ENCODE results near the gene KCTD15. TPM values are rescaled to one million over a fixed set of nuclear protein-coding genes. Genes with fewer than 3 reads are reported as not detected.

KCTD15 gene
- total and polyA plus RNA-seq, 4 donors, result 0.89 to 13.8 (median 8.1) TPM

DNA sequence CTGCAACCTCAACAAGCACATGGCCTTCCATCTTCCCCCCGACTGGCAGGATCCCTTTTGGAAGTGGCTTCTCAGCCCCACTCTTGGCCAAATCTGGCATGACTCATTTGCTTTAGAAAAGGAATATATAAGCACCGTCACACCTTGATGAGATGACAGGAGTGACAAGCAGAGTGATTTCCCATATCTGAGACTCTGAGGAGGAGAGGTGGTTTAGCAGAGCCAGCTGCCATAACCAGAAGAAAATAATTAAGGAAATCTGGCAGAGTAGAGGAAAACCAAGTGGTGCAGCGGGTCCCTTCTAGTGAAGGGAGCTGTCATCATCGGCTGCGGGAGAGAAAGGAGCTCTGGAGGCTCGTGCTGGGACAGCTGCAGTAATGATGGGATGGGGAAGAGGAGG, 27.5 kb upstream of the KCTD15 start (continued):
- TF ChIP-seq, protein P1, sequence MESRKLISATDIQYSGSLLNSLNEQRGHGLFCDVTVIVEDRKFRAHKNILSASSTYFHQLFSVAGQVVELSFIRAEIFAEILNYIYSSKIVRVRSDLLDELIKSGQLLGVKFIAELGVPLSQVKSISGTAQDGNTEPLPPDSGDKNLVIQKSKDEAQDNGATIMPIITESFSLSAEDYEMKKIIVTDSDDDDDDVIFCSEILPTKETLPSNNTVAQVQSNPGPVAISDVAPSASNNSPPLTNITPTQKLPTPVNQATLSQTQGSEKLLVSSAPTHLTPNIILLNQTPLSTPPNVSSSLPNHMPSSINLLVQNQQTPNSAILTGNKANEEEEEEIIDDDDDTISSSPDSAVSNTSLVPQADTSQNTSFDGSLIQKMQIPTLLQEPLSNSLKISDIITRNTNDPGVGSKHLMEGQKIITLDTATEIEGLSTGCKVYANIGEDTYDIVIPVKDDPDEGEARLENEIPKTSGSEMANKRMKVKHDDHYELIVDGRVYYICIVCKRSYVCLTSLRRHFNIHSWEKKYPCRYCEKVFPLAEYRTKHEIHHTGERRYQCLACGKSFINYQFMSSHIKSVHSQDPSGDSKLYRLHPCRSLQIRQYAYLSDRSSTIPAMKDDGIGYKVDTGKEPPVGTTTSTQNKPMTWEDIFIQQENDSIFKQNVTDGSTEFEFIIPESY (IDR thresholded peaks at IDR 0.05), result no peak

DNA sequence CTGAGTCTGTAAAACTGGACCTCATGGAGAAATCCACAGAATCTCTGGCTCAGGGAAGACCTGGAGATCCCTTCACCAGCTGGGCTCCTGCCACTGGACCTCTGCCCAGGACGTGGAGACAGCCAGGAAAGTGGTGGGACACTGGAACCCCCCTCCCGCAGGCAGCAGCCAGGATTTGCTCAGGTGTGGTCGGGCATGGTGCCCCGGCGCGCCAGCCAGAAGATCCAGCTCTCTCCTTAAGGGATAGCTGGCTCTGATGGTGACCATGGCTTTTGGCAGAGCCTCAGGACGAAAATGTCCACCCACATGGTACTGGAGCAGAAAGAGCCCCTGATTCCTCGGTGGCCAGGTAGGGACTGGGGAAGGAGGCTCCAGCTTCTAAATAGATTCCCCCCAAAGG, 26.6 kb upstream of the KCTD15 start:
- Histone ChIP-seq H3K27me3 (ENCODE audit: control insufficient read depth in 4 of 4, insufficient read depth in 4 of 4, low read length in 3 of 4) (no peaks in the 10 kb centered on the region), H3K27ac (ENCODE audit: low read depth in 1 of 2, low read length in 2 of 2) (no peak overlapping the region), H3K36me3 (ENCODE audit: control insufficient read depth in 4 of 4, insufficient read depth in 3 of 4, low read depth in 1 of 4, low read length in 3 of 4) (no peaks in the 10 kb centered on the region), H3K4me1 (ENCODE audit: control insufficient read depth in 4 of 4, insufficient read depth in 4 of 4, low read length in 3 of 4) (peaks cover 0 to 4% (median 3%) of the 10 kb centered on the region in 4 donors), H3K9me3 (ENCODE audit: control insufficient read depth in 4 of 4, low read length in 3 of 4) (no peaks in the 10 kb centered on the region), H3K9ac (ENCODE audit: low read depth in 1 of 2, low read length in 2 of 2) (no peak overlapping the region), H3K4me3 (ENCODE audit: low read depth in 1 of 3, low read length in 3 of 3) (no peak overlapping the region)
- 82% methylated on average over 8 of the region's 8 CpGs for WGBS
- DNase-seq (ENCODE audit: low spot score), result no peak
- TF ChIP-seq, protein P1 (IDR thresholded peaks at IDR 0.05), result no peak
- no peak for TF ChIP-seq HNF4G (IDR thresholded peaks at IDR 0.05)
- TF ChIP-seq, protein P2, sequence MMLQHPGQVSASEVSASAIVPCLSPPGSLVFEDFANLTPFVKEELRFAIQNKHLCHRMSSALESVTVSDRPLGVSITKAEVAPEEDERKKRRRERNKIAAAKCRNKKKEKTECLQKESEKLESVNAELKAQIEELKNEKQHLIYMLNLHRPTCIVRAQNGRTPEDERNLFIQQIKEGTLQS (IDR thresholded peaks at IDR 0.05), result no peak
- no peak for TF ChIP-seq RXRA (IDR thresholded peaks at IDR 0.05)
- TF ChIP-seq GABPA (IDR thresholded peaks at IDR 0.05 in 1 of 2, conservative IDR thresholded peaks at IDR 0.05 in 1 of 2), result no peak
- TF ChIP-seq, protein P3, sequence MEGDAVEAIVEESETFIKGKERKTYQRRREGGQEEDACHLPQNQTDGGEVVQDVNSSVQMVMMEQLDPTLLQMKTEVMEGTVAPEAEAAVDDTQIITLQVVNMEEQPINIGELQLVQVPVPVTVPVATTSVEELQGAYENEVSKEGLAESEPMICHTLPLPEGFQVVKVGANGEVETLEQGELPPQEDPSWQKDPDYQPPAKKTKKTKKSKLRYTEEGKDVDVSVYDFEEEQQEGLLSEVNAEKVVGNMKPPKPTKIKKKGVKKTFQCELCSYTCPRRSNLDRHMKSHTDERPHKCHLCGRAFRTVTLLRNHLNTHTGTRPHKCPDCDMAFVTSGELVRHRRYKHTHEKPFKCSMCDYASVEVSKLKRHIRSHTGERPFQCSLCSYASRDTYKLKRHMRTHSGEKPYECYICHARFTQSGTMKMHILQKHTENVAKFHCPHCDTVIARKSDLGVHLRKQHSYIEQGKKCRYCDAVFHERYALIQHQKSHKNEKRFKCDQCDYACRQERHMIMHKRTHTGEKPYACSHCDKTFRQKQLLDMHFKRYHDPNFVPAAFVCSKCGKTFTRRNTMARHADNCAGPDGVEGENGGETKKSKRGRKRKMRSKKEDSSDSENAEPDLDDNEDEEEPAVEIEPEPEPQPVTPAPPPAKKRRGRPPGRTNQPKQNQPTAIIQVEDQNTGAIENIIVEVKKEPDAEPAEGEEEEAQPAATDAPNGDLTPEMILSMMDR (IDR thresholded peaks at IDR 0.05; ENCODE audit: low read depth, low read length, missing input control), result no peak
- TF ChIP-seq NR2F2 (IDR thresholded peaks at IDR 0.05), result no peak
- no peak for TF ChIP-seq RAD21 (IDR thresholded peaks at IDR 0.05)
- TF ChIP-seq, protein P4, sequence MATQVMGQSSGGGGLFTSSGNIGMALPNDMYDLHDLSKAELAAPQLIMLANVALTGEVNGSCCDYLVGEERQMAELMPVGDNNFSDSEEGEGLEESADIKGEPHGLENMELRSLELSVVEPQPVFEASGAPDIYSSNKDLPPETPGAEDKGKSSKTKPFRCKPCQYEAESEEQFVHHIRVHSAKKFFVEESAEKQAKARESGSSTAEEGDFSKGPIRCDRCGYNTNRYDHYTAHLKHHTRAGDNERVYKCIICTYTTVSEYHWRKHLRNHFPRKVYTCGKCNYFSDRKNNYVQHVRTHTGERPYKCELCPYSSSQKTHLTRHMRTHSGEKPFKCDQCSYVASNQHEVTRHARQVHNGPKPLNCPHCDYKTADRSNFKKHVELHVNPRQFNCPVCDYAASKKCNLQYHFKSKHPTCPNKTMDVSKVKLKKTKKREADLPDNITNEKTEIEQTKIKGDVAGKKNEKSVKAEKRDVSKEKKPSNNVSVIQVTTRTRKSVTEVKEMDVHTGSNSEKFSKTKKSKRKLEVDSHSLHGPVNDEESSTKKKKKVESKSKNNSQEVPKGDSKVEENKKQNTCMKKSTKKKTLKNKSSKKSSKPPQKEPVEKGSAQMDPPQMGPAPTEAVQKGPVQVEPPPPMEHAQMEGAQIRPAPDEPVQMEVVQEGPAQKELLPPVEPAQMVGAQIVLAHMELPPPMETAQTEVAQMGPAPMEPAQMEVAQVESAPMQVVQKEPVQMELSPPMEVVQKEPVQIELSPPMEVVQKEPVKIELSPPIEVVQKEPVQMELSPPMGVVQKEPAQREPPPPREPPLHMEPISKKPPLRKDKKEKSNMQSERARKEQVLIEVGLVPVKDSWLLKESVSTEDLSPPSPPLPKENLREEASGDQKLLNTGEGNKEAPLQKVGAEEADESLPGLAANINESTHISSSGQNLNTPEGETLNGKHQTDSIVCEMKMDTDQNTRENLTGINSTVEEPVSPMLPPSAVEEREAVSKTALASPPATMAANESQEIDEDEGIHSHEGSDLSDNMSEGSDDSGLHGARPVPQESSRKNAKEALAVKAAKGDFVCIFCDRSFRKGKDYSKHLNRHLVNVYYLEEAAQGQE (IDR thresholded peaks at IDR 0.05), result no peak
- TF ChIP-seq HNF4A (conservative IDR thresholded peaks at IDR 0.05), result no peak
